ENCODE measurements around the gene TMEM190.
"Not testable (repeated sequence)": the region's sequence is repeated elsewhere in the genome, so short reads cannot be mapped to it uniquely, and the experiment has no call there.

The TMEM190 gene

GRCh38 chr19:55387736-55388497, 11.3 kb downstream of the TMEM190 start:
- TF ChIP-seq POLR2A (IDR thresholded peaks at IDR 0.05; ENCODE audit: low read depth, low read length) (no peak), TAF1 (IDR thresholded peaks at IDR 0.05; ENCODE audit: borderline replicate concordance, low read depth, low read length) (no peak), POLR2AphosphoS5 (IDR thresholded peaks at IDR 0.05; ENCODE audit: low read depth, low read length) (no peak)
- FAIRE-seq (no peak), DNase-seq (ENCODE audit: insufficient read length) (no peak)

GRCh38 chr19:55389386-55390317, 13.0 kb downstream of the TMEM190 start:
- TF ChIP-seq POLR2AphosphoS5 (IDR thresholded peaks at IDR 0.05; ENCODE audit: low read depth, low read length) = peak; percentile 55
- no peak; the same call in none of the 2 replicates for TF ChIP-seq POLR2A (IDR thresholded peaks at IDR 0.05; ENCODE audit: low read depth, low read length)
- FAIRE-seq (no peak), DNase-seq (ENCODE audit: insufficient read length) (no peak)

- DNase-seq (ENCODE audit: insufficient read length) (no peak), FAIRE-seq (no peak)
- TF ChIP-seq POLR2AphosphoS5 (IDR thresholded peaks at IDR 0.05; ENCODE audit: low read depth, low read length) (no peak; the same call in 1 of the 2 replicates), POLR2A (IDR thresholded peaks at IDR 0.05; ENCODE audit: low read depth, low read length) (peak; percentile 53)
These were observed 13.8 kb downstream of the TMEM190 start for GRCh38 chr19:55390461-55390880.

- no peak for FAIRE-seq
- DNase-seq (ENCODE audit: insufficient read length) = no peak
- TF ChIP-seq TAF1 (IDR thresholded peaks at IDR 0.05; ENCODE audit: borderline replicate concordance, low read depth, low read length) (no peak), POLR2AphosphoS5 (IDR thresholded peaks at IDR 0.05; ENCODE audit: low read depth, low read length) (peak; percentile 71), POLR2A (IDR thresholded peaks at IDR 0.05; ENCODE audit: low read depth, low read length) (0 out of 2 replicates have a peak, but pooled peaks have one; percentile 24)
These were observed 14.6 kb downstream of the TMEM190 start for GRCh38 chr19:55391191-55391670.

- TF ChIP-seq TAF1 (IDR thresholded peaks at IDR 0.05; ENCODE audit: borderline replicate concordance, low read depth, low read length) (no peak), POLR2A (IDR thresholded peaks at IDR 0.05; ENCODE audit: low read depth, low read length) (0 out of 2 replicates have a peak, but pooled peaks have one; percentile 1)
- DNase-seq (ENCODE audit: insufficient read length) = no peak
- no peak for FAIRE-seq
These were observed 15.3 kb downstream of the TMEM190 start for GRCh38 chr19:55391702-55392615.

GRCh38 chr19:55392820-55393761, 16.5 kb downstream of the TMEM190 start:
- DNase-seq (ENCODE audit: insufficient read length) (no peak), FAIRE-seq (no peak)
- TF ChIP-seq POLR2AphosphoS5 (IDR thresholded peaks at IDR 0.05; ENCODE audit: low read depth, low read length) (no peak), TAF1 (IDR thresholded peaks at IDR 0.05; ENCODE audit: borderline replicate concordance, low read depth, low read length) (no peak), POLR2A (IDR thresholded peaks at IDR 0.05; ENCODE audit: low read depth, low read length) (no peak)

GRCh38 chr19:55398200-55398925, 21.7 kb downstream of the TMEM190 start:
- FAIRE-seq = peak; percentile 88
- TF ChIP-seq POLR2A (IDR thresholded peaks at IDR 0.05; ENCODE audit: low read depth, low read length) (no peak), TAF1 (IDR thresholded peaks at IDR 0.05; ENCODE audit: borderline replicate concordance, low read depth, low read length) (no peak), POLR2AphosphoS5 (IDR thresholded peaks at IDR 0.05; ENCODE audit: low read depth, low read length) (no peak)
- DNase-seq (ENCODE audit: insufficient read length) = no peak

GRCh38 chr19:55400281-55401087, 23.9 kb downstream of the TMEM190 start:
- DNase-seq (ENCODE audit: insufficient read length) = no peak
- no peak for FAIRE-seq
- TF ChIP-seq TAF1 (IDR thresholded peaks at IDR 0.05; ENCODE audit: borderline replicate concordance, low read depth, low read length) (no peak), POLR2A (IDR thresholded peaks at IDR 0.05; ENCODE audit: low read depth, low read length) (no peak; the same call in 1 of the 2 replicates), POLR2AphosphoS5 (IDR thresholded peaks at IDR 0.05; ENCODE audit: low read depth, low read length) (no peak; the same call in 1 of the 2 replicates)

GRCh38 chr19:55401390-55401789, 24.8 kb downstream of the TMEM190 start:
- not testable (repeated sequence) for FAIRE-seq; DNase-seq (ENCODE audit: insufficient read length)

All from GM12892 (cell line).